ENCODE measurements around the gene INS.
A peak's percentile ranks its signal among the peaks of the same experiment; 100 is the strongest.

Gene INS

DNA sequence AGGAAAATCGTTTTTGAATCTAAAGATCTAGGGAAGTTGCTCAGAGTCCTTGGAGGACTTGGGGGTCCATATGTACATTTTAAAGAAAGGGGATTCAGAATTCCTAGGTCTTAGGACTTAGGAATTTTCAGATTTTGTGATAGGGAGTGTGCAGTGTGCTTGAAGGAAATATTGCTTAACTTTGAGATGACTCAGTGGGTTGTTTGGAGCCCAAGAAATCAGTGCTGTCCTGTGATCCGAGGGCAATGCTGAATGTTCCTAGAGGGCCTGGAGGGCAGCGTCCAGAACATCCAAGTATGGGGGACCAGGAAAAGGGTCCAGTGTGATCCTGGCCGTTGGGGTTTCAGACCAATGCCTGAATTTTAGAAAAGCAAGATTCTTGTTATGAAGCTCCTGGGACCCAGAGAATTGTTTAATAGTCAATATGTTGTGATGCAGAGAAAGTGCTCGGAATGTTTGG, 18.7 kb downstream of the INS start:
- Histone ChIP-seq H3K79me1 (ENCODE audit: low read depth, low read length) (peaks cover 2% of the 10 kb centered on the region), H4K8ac (ENCODE audit: low read depth, low read length) (no peak overlapping the region), H3K27me3 (ENCODE audit: control insufficient read depth in 3 of 3, insufficient read depth in 3 of 3, low read depth in 1 of 3, low read length in 3 of 3) (peaks cover 60 to 99% (median 88%) of the 10 kb centered on the region in 3 experiments), H3K9me3 (replicated peaks in 1 of 2; ENCODE audit: control insufficient read depth in 2 of 2, insufficient read depth in 1 of 2, low read depth in 1 of 2, low read length in 2 of 2) (no peaks in the 10 kb centered on the region), H3K9ac (ENCODE audit: low read depth, low read length, poor library complexity) (no peak overlapping the region), H2AFZ (ENCODE audit: low read length) (no peak overlapping the region), H2AK5ac (ENCODE audit: low read depth, low read length) (no peak overlapping the region), H3K4me1 (ENCODE audit: control insufficient read depth in 2 of 2, insufficient read depth in 1 of 2, low read depth in 1 of 2, low read length in 2 of 2) (peaks cover under 1 to 2% of the 10 kb centered on the region in 2 donors), H3K18ac (ENCODE audit: low read length) (no peak overlapping the region), H3K14ac (ENCODE audit: low read length) (no peak overlapping the region), H3K23ac (ENCODE audit: low read depth, low read length, poor library complexity) (no peak overlapping the region), H2BK120ac (ENCODE audit: low read depth, low read length) (no peak overlapping the region), H2BK5ac (ENCODE audit: low read length) (no peak overlapping the region), H3K4ac (ENCODE audit: low read length) (no peak overlapping the region), H2BK12ac (ENCODE audit: low read length) (no peak overlapping the region), H3K36me3 (replicated peaks in 1 of 2; ENCODE audit: control insufficient read depth in 2 of 2, insufficient read depth in 2 of 2, low read length in 2 of 2) (no peaks in the 10 kb centered on the region), H2BK15ac (ENCODE audit: low read length) (no peak overlapping the region), H3K27ac (replicated peaks; ENCODE audit: low read length) (no peak overlapping the region), H3K4me2 (ENCODE audit: insufficient read depth, low read length, poor library complexity, severe bottlenecking) (no peak overlapping the region), H4K91ac (ENCODE audit: low read depth, low read length, poor library complexity) (no peak overlapping the region), H3K4me3 (ENCODE audit: low read length in 2 of 2) (no peak overlapping the region)
- no CpG with 5 or more reads among the region's 5 CpGs for WGBS, 2 donors (ENCODE audit: extremely low coverage in 2 of 2, insufficient read length in 2 of 2, insufficient replicate concordance in 1 of 2)
- no peak for DNase-seq (ENCODE audit: low spot score)

DNA sequence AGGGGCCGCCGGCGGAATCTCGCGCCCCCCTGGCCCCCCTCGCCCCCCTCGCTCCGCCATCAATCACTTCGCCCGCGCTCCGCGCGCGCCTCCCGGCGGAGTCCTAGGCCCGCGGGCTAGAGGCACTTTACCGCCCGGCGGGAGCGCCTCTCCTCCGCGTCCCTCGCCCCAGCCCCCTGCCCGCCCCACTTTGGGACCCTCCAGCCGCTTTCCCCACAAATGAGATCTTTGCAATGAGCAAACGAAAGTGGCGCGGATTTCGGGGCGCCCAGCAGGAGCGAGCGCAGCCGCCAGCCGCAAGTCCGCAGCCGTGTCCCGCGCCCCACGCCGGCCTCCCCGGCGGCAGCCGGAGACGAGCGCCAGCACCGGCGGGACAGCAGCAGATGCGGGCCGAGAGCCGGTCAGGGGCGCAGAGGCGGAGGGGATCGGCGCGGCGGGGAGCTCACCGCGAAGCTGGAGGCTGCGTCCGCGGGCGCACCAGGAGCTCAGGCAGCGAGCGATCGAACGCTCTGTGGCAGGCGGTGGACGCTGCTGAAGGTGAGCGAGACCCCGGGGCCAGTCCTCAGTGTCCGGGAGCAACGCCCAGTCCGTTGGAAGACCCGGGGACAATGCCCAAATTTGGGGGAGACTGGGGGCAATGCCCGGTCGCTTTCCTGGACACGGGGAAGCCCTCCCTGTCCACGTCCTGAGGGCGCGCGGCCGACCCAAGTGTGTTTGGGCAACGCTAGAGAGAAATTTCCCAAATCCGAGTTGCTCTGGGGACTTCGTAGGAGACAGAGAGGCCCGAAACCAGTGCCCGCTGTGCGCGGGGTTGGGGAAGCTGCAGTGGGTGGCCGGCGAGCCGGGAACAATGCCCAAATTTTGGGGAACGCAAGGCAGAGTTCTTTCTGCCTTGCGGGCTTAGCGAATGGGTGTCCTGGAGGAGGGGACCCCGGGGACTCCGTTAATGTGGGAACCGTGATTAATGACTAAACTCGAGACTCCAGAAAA, 20.3 kb downstream of the INS start:
- no peak overlapping the region for H3K4ac ChIP-seq (ENCODE audit: low read length)
- no peak overlapping the region for H3K4me3 ChIP-seq (ENCODE audit: low read length in 2 of 2)
- H2BK120ac ChIP-seq (ENCODE audit: low read depth, low read length) = no peak overlapping the region
- H3K9ac ChIP-seq (ENCODE audit: low read depth, low read length, poor library complexity) = peak overlapping the region; percentile 21
- H3K23ac ChIP-seq (ENCODE audit: low read depth, low read length, poor library complexity) = peak overlapping the region; percentile 91
- H2AK5ac ChIP-seq (ENCODE audit: low read depth, low read length) = peak overlapping the region; percentile 47
- no CpG with 5 or more reads among the region's 102 CpGs for WGBS, 2 donors (ENCODE audit: extremely low coverage in 2 of 2, insufficient read length in 2 of 2, insufficient replicate concordance in 1 of 2)
- peaks cover 4 to 5% of the 10 kb centered on the region in 2 donors for H3K4me1 ChIP-seq (ENCODE audit: control insufficient read depth in 2 of 2, insufficient read depth in 1 of 2, low read depth in 1 of 2, low read length in 2 of 2)
- H3K9me3 ChIP-seq (replicated peaks in 1 of 2; ENCODE audit: control insufficient read depth in 2 of 2, insufficient read depth in 1 of 2, low read depth in 1 of 2, low read length in 2 of 2) = peaks cover 0 to 2% of the 10 kb centered on the region in 2 donors
- peak overlapping the region; percentile 71 for H2BK5ac ChIP-seq (ENCODE audit: low read length)
- H3K4me2 ChIP-seq (ENCODE audit: insufficient read depth, low read length, poor library complexity, severe bottlenecking) = peak overlapping the region; percentile 25
- H2BK12ac ChIP-seq (ENCODE audit: low read length) = no peak overlapping the region
- H3K27ac ChIP-seq (replicated peaks; ENCODE audit: low read length) = no peak overlapping the region
- no peak for DNase-seq (ENCODE audit: low spot score)
- no peak overlapping the region for H4K91ac ChIP-seq (ENCODE audit: low read depth, low read length, poor library complexity)
- peak overlapping the region; percentile 76 for H3K18ac ChIP-seq (ENCODE audit: low read length)
- peak overlapping the region; percentile 62 for H2BK15ac ChIP-seq (ENCODE audit: low read length)
- no peaks in the 10 kb centered on the region for H3K36me3 ChIP-seq (replicated peaks in 1 of 2; ENCODE audit: control insufficient read depth in 2 of 2, insufficient read depth in 2 of 2, low read length in 2 of 2)
- peak overlapping the region; percentile 56 for H3K14ac ChIP-seq (ENCODE audit: low read length)
- H3K27me3 ChIP-seq (ENCODE audit: control insufficient read depth in 3 of 3, insufficient read depth in 3 of 3, low read depth in 1 of 3, low read length in 3 of 3) = peaks cover 53 to 97% (median 87%) of the 10 kb centered on the region in 3 experiments
- H2AFZ ChIP-seq (ENCODE audit: low read length) = no peak overlapping the region
- peaks cover 2% of the 10 kb centered on the region for H3K79me1 ChIP-seq (ENCODE audit: low read depth, low read length)
- no peak overlapping the region for H4K8ac ChIP-seq (ENCODE audit: low read depth, low read length)

DNA sequence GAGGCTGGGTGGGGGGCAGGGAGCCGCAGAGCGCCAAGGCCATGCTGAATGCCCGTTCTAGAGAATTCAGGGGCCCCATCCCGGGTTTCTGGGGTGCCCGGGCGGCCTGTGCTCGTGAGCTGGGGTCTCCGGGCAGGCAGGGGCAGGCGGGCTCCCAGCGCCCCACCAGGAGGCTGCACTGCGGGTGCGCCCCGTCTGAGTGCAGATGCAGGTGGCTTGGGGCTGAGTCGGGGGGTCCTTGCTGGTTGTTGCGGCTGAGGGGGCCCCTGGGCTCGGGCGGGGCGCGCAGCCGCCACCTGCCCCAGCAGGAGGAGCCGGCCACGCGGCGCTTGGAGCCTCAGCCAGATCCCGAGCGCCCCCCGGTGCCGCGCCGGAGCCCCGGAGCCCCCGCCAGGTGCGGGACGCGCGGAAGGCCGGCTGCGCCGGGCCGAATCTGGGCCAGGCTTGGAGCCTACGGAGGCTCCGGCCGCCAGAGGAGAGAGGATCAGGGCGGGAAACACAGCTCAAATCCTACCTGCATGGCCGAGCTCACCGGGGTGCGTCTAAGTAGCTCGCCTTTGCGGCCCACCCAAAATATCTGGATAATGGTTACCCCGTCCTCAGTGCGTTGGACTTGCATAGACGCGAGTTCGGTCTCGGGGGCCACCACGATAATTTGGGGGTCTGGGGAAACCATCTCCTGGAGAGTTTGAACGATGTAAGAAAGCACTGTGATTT, 21.2 kb downstream of the INS start:
- peaks cover 2% of the 10 kb centered on the region for H3K79me1 ChIP-seq (ENCODE audit: low read depth, low read length)
- H4K8ac ChIP-seq (ENCODE audit: low read depth, low read length) = no peak overlapping the region
- H4K91ac ChIP-seq (ENCODE audit: low read depth, low read length, poor library complexity) = no peak overlapping the region
- H2AK5ac ChIP-seq (ENCODE audit: low read depth, low read length) = peak overlapping the region; percentile 63
- H2BK15ac ChIP-seq (ENCODE audit: low read length) = peak overlapping the region; percentile 67
- no peak overlapping the region for H3K27ac ChIP-seq (replicated peaks; ENCODE audit: low read length)
- H3K27me3 ChIP-seq (ENCODE audit: control insufficient read depth in 3 of 3, insufficient read depth in 3 of 3, low read depth in 1 of 3, low read length in 3 of 3) = peaks cover 44 to 95% (median 87%) of the 10 kb centered on the region in 3 experiments
- peaks cover 4 to 5% of the 10 kb centered on the region in 2 donors for H3K4me1 ChIP-seq (ENCODE audit: control insufficient read depth in 2 of 2, insufficient read depth in 1 of 2, low read depth in 1 of 2, low read length in 2 of 2)
- H3K9me3 ChIP-seq (replicated peaks in 1 of 2; ENCODE audit: control insufficient read depth in 2 of 2, insufficient read depth in 1 of 2, low read depth in 1 of 2, low read length in 2 of 2) = peaks cover 0 to 2% of the 10 kb centered on the region in 2 donors
- H2BK120ac ChIP-seq (ENCODE audit: low read depth, low read length) = no peak overlapping the region
- H2AFZ ChIP-seq (ENCODE audit: low read length) = no peak overlapping the region
- no CpG with 5 or more reads among the region's 57 CpGs for WGBS, 2 donors (ENCODE audit: extremely low coverage in 2 of 2, insufficient read length in 2 of 2, insufficient replicate concordance in 1 of 2)
- no peak overlapping the region for H3K9ac ChIP-seq (ENCODE audit: low read depth, low read length, poor library complexity)
- no peak for DNase-seq (ENCODE audit: low spot score)
- peak overlapping the region; percentile 83 for H3K18ac ChIP-seq (ENCODE audit: low read length)
- H3K4me2 ChIP-seq (ENCODE audit: insufficient read depth, low read length, poor library complexity, severe bottlenecking) = peak overlapping the region; percentile 49
- peak overlapping the region; percentile 80 for H3K23ac ChIP-seq (ENCODE audit: low read depth, low read length, poor library complexity)
- no peak overlapping the region for H3K4ac ChIP-seq (ENCODE audit: low read length)
- H3K4me3 ChIP-seq (ENCODE audit: low read length in 2 of 2) = no peak overlapping the region
- H3K36me3 ChIP-seq (replicated peaks in 1 of 2; ENCODE audit: control insufficient read depth in 2 of 2, insufficient read depth in 2 of 2, low read length in 2 of 2) = no peaks in the 10 kb centered on the region
- no peak overlapping the region for H2BK12ac ChIP-seq (ENCODE audit: low read length)
- peak overlapping the region; percentile 66 for H2BK5ac ChIP-seq (ENCODE audit: low read length)
- H3K14ac ChIP-seq (ENCODE audit: low read length) = no peak overlapping the region
